Measurements from ENCODE around the gene MICAL3. TPM values are rescaled to one million over a fixed set of nuclear protein-coding genes. Genes with fewer than 3 reads are reported as not detected.
A peak's percentile ranks its signal among the peaks of the same experiment; 100 is the strongest.

Gene MICAL3
- total and polyA plus RNA-seq, 9 of the 15 experiments (the other 6 are each of a cell fraction or from before 2014, with no cell fraction given) = 0.53 to 32.1 (median 12.3) TPM

DNA sequence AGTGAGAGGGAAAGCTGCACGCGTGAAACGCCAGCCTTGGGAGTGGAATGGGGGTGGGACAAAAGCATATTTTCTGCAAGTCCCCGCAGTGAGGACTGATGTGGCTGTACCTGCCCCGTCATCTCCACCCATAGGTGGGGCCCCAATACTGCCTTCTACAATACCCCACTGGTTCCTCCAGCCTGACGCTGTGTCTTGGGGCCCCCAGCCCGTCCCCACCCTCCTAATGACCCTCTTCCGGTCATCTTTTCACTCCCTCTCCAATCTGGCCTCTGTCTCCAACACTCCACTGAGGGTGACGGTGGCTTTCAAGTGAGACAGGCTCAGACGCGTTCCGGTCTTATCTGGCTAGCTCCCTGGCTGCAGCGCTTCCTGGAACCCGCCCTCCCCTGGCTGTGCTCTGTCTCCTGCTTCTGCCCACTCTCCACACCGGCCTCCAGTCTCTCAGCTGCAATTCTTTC, 104.2 kb downstream of the MICAL3 start:
- in situ Hi-C loops (cut with MboI) = no loop called here
- WGBS (ENCODE audit: insufficient coverage, low coverage, missing lambda C conversion rate) = 3% methylated on average over 15 of the region's 15 CpGs
- H4K20me1 ChIP-seq (replicated peaks; ENCODE audit: control insufficient read depth, insufficient read depth, low read length) = peaks cover 42% of the 10 kb centered on the region
- peak overlapping the region; percentile 2; the same call in 1 of the 2 replicates for H3K4me3 ChIP-seq
- peaks cover 74% of the 10 kb centered on the region for H3K79me2 ChIP-seq (ENCODE audit: control insufficient read depth, insufficient read depth, low read length)
- H3K9me3 ChIP-seq (replicated peaks; ENCODE audit: control insufficient read depth, insufficient read depth, low read depth, low read length) = no peaks in the 10 kb centered on the region
- peaks cover 8% of the 10 kb centered on the region for H3K9me1 ChIP-seq (ENCODE audit: control insufficient read depth, insufficient read depth, low read length)
- no peaks in the 10 kb centered on the region for H3K27me3 ChIP-seq (ENCODE audit: control insufficient read depth in 2 of 2, insufficient read depth in 2 of 2, low read length in 2 of 2)
- H3K36me3 ChIP-seq (ENCODE audit: control insufficient read depth, insufficient read depth, low read length) = no peaks in the 10 kb centered on the region
- FAIRE-seq = peak; percentile 89
- peak overlapping the region; percentile 27; the same call in 1 of the 3 replicates for H3K27ac ChIP-seq (ENCODE audit: extremely low read depth, low read depth, low read length)
- ChIA-PET CTCF (ENCODE audit: low intra/inter-chr PET ratio) (no interaction called here), POLR2A (interaction anchor here (0.5 to 2.3 kb wide), 9 partner anchors 11 to 387 kb away, joined by 3 to 8 read pairs (median 3); no protein-coding TSS in a partner anchor)
- peak; percentile 71 to 94 (median 82) for DNase-seq (ENCODE audit: extremely low read depth in 1 of 4, low spot score in 3 of 4)
- peak overlapping the region; percentile 68 for H3K4me2 ChIP-seq (ENCODE audit: insufficient read depth, low read length)
- peak; percentile 92 for ATAC-seq
- peak overlapping the region in 1 of 2 experiments; percentile 59; a peak in 1 of 4 replicates for H3K9ac ChIP-seq (ENCODE audit: insufficient read depth in 1 of 2, low read depth in 2 of 2, low read length in 2 of 2)
- intact Hi-C loops (cut with micrococcal nuclease) = loop anchor here (2.0 kb wide), 2 partner anchors 61 to 81 kb away; no protein-coding TSS in a partner anchor
- H3K4me1 ChIP-seq (replicated peaks in 1 of 2; ENCODE audit: control insufficient read depth in 2 of 2, insufficient read depth in 2 of 2, low read length in 2 of 2) = peaks cover 58 to 67% of the 10 kb centered on the region in 2 experiments
- peak overlapping the region; percentile 29 for H2AFZ ChIP-seq (ENCODE audit: low read depth, low read length)
- no TSS peak for BruUV-seq (replicated peaks)
- TF ChIP-seq SIN3A (IDR thresholded peaks at IDR 0.05; ENCODE audit: borderline replicate concordance in 2 of 2, control insufficient read depth in 1 of 2, low read depth in 2 of 2, low read length in 2 of 2) (0 out of 4 replicates have a peak, but pooled peaks of 1 of the 2 experiments have one; percentile 38), RAD21 (CRISPR knock-in tag; conservative IDR thresholded peaks at IDR 0.05 in 1 of 2, IDR thresholded peaks at IDR 0.05 in 1 of 2) (peak in 1 of 2 experiments; percentile 44; a peak in 2 of 4 replicates), SOX6 (IDR thresholded peaks at IDR 0.05) (peak; percentile 40; the same call in 1 of the 2 replicates), ETV5 (CRISPR knock-in tag; IDR thresholded peaks at IDR 0.05; ENCODE audit: low read depth) (peak; percentile 98), ZNF586 (CRISPR knock-in tag; conservative IDR thresholded peaks at IDR 0.05) (no peak), PHF21A (IDR thresholded peaks at IDR 0.05; ENCODE audit: borderline replicate concordance, low read depth) (peak; percentile 99), ZFPM2 (CRISPR knock-in tag; IDR thresholded peaks at IDR 0.05) (no peak)
- TF ChIP-seq, protein P1, sequence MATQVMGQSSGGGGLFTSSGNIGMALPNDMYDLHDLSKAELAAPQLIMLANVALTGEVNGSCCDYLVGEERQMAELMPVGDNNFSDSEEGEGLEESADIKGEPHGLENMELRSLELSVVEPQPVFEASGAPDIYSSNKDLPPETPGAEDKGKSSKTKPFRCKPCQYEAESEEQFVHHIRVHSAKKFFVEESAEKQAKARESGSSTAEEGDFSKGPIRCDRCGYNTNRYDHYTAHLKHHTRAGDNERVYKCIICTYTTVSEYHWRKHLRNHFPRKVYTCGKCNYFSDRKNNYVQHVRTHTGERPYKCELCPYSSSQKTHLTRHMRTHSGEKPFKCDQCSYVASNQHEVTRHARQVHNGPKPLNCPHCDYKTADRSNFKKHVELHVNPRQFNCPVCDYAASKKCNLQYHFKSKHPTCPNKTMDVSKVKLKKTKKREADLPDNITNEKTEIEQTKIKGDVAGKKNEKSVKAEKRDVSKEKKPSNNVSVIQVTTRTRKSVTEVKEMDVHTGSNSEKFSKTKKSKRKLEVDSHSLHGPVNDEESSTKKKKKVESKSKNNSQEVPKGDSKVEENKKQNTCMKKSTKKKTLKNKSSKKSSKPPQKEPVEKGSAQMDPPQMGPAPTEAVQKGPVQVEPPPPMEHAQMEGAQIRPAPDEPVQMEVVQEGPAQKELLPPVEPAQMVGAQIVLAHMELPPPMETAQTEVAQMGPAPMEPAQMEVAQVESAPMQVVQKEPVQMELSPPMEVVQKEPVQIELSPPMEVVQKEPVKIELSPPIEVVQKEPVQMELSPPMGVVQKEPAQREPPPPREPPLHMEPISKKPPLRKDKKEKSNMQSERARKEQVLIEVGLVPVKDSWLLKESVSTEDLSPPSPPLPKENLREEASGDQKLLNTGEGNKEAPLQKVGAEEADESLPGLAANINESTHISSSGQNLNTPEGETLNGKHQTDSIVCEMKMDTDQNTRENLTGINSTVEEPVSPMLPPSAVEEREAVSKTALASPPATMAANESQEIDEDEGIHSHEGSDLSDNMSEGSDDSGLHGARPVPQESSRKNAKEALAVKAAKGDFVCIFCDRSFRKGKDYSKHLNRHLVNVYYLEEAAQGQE (IDR thresholded peaks at IDR 0.05; ENCODE audit: borderline replicate concordance) = peak; percentile 98
- TF ChIP-seq, protein P1 (CRISPR knock-in tag; IDR thresholded peaks at IDR 0.05; ENCODE audit: low read depth) = no peak
- TF ChIP-seq, protein P2, sequence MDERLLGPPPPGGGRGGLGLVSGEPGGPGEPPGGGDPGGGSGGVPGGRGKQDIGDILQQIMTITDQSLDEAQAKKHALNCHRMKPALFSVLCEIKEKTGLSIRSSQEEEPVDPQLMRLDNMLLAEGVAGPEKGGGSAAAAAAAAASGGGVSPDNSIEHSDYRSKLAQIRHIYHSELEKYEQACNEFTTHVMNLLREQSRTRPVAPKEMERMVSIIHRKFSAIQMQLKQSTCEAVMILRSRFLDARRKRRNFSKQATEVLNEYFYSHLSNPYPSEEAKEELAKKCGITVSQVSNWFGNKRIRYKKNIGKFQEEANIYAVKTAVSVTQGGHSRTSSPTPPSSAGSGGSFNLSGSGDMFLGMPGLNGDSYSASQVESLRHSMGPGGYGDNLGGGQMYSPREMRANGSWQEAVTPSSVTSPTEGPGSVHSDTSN (CRISPR knock-in tag; IDR thresholded peaks at IDR 0.05; ENCODE audit: low read depth) = no peak
- TF ChIP-seq, protein P2 (tag; conservative IDR thresholded peaks at IDR 0.05; ENCODE audit: low read depth) = 0 out of 2 replicates have a peak, but pooled peaks have one; percentile 13

Measured in K562 (cell line).